ENCODE results near the gene MS4A15.

The MS4A15 gene

GRCh38 chr11:60786811-60787567, 30.3 kb downstream of the MS4A15 start:
- no peak for DNase-seq
- 95% methylated on average over 13 of the region's 15 CpGs for WGBS (ENCODE audit: insufficient coverage)
- no peaks in the 10 kb centered on the region for H3K36me3 ChIP-seq (ENCODE audit: control insufficient read depth in 4 of 4, insufficient read depth in 4 of 4, low read length in 3 of 4)
- ChIA-PET CTCF (interaction anchor here (1.6 kb wide), 1 partner anchor 10 kb away, joined by 4 read pairs; no protein-coding TSS in a partner anchor), POLR2A (no interaction called here)
- H3K27me3 ChIP-seq (replicated peaks in 2 of 5; ENCODE audit: control insufficient read depth in 4 of 5, insufficient read depth in 5 of 5, low read length in 4 of 5) = peaks cover 0 to 2% (median 0%) of the 10 kb centered on the region in 5 experiments
- peaks cover 0 to 6% (median 0%) of the 10 kb centered on the region in 5 experiments for H3K9me3 ChIP-seq (ENCODE audit: control extremely low read depth in 1 of 5, control insufficient read depth in 4 of 5, insufficient read depth in 2 of 5, low read depth in 1 of 5, low read length in 4 of 5)
- no peak overlapping the region for H3K4me3 ChIP-seq (ENCODE audit: control insufficient read depth in 1 of 7, extremely low read depth in 1 of 7, insufficient read depth in 4 of 7, low read depth in 2 of 7, low read length in 6 of 7)
- no peaks in the 10 kb centered on the region for H3K4me1 ChIP-seq (ENCODE audit: control extremely low read depth in 1 of 4, control insufficient read depth in 4 of 4, insufficient read depth in 4 of 4, low read length in 3 of 4)
- no peak overlapping the region for H3K27ac ChIP-seq (ENCODE audit: insufficient read depth in 1 of 2, low read depth in 1 of 2, low read length in 2 of 2, poor library complexity in 1 of 2, severe bottlenecking in 2 of 2)

GRCh38 chr11:60788401-60789125, 31.9 kb downstream of the MS4A15 start:
- 93% methylated on average over 3 of the region's 7 CpGs for WGBS (ENCODE audit: insufficient coverage)
- H3K36me3 ChIP-seq (ENCODE audit: control insufficient read depth in 4 of 4, insufficient read depth in 4 of 4, low read length in 3 of 4) = no peaks in the 10 kb centered on the region
- peaks cover 0 to 5% (median 0%) of the 10 kb centered on the region in 5 experiments for H3K27me3 ChIP-seq (replicated peaks in 2 of 5; ENCODE audit: control insufficient read depth in 4 of 5, insufficient read depth in 5 of 5, low read length in 4 of 5)
- DNase-seq = no peak
- ChIA-PET CTCF (interaction anchor here (1.6 kb wide), 1 partner anchor 11 kb away, joined by 4 read pairs; no protein-coding TSS in a partner anchor), POLR2A (no interaction called here)
- no peak overlapping the region for H3K4me3 ChIP-seq (ENCODE audit: control insufficient read depth in 1 of 7, extremely low read depth in 1 of 7, insufficient read depth in 4 of 7, low read depth in 2 of 7, low read length in 6 of 7)
- no peak overlapping the region for H3K27ac ChIP-seq (ENCODE audit: insufficient read depth in 1 of 2, low read depth in 1 of 2, low read length in 2 of 2, poor library complexity in 1 of 2, severe bottlenecking in 2 of 2)
- H3K4me1 ChIP-seq (ENCODE audit: control extremely low read depth in 1 of 4, control insufficient read depth in 4 of 4, insufficient read depth in 4 of 4, low read length in 3 of 4) = no peaks in the 10 kb centered on the region
- peaks cover 0 to 6% (median 0%) of the 10 kb centered on the region in 5 experiments for H3K9me3 ChIP-seq (ENCODE audit: control extremely low read depth in 1 of 5, control insufficient read depth in 4 of 5, insufficient read depth in 2 of 5, low read depth in 1 of 5, low read length in 4 of 5)

- Histone ChIP-seq H3K4me1 (ENCODE audit: control extremely low read depth in 1 of 4, control insufficient read depth in 4 of 4, insufficient read depth in 4 of 4, low read length in 3 of 4) (no peaks in the 10 kb centered on the region), H3K9me3 (ENCODE audit: control extremely low read depth in 1 of 5, control insufficient read depth in 4 of 5, insufficient read depth in 2 of 5, low read depth in 1 of 5, low read length in 4 of 5) (peaks cover 0 to 6% (median 0%) of the 10 kb centered on the region in 5 experiments), H3K36me3 (ENCODE audit: control insufficient read depth in 4 of 4, insufficient read depth in 4 of 4, low read length in 3 of 4) (no peaks in the 10 kb centered on the region), H3K27ac (ENCODE audit: insufficient read depth in 1 of 2, low read depth in 1 of 2, low read length in 2 of 2, poor library complexity in 1 of 2, severe bottlenecking in 2 of 2) (no peak overlapping the region), H3K27me3 (replicated peaks in 2 of 5; ENCODE audit: control insufficient read depth in 4 of 5, insufficient read depth in 5 of 5, low read length in 4 of 5) (peaks cover 0 to 5% (median 0%) of the 10 kb centered on the region in 5 experiments), H3K4me3 (ENCODE audit: control insufficient read depth in 1 of 7, extremely low read depth in 1 of 7, insufficient read depth in 4 of 7, low read depth in 2 of 7, low read length in 6 of 7) (no peak overlapping the region)
- CTCF ChIA-PET = interaction anchor here (0.8 to 2.1 kb wide), 4 partner anchors 9 to 40 kb away, joined by 3 to 7 read pairs (median 4); no protein-coding TSS in a partner anchor
- POLR2A ChIA-PET = no interaction called here
- WGBS (ENCODE audit: insufficient coverage) = 94% methylated on average over 3 of the region's 3 CpGs
- no peak for DNase-seq
Observed at GRCh38 chr11:60790726-60791125, 34.1 kb downstream of the MS4A15 start.

GRCh38 chr11:60791153-60791933, 34.7 kb downstream of the MS4A15 start:
- Histone ChIP-seq H3K27ac (ENCODE audit: insufficient read depth in 1 of 2, low read depth in 1 of 2, low read length in 2 of 2, poor library complexity in 1 of 2, severe bottlenecking in 2 of 2) (no peak overlapping the region), H3K36me3 (ENCODE audit: control insufficient read depth in 4 of 4, insufficient read depth in 4 of 4, low read length in 3 of 4) (no peaks in the 10 kb centered on the region), H3K9me3 (ENCODE audit: control extremely low read depth in 1 of 5, control insufficient read depth in 4 of 5, insufficient read depth in 2 of 5, low read depth in 1 of 5, low read length in 4 of 5) (peaks cover 0 to 6% (median 0%) of the 10 kb centered on the region in 5 experiments), H3K4me3 (ENCODE audit: control insufficient read depth in 1 of 7, extremely low read depth in 1 of 7, insufficient read depth in 4 of 7, low read depth in 2 of 7, low read length in 6 of 7) (no peak overlapping the region), H3K27me3 (replicated peaks in 2 of 5; ENCODE audit: control insufficient read depth in 4 of 5, insufficient read depth in 5 of 5, low read length in 4 of 5) (peaks cover 0 to 5% (median 0%) of the 10 kb centered on the region in 5 experiments), H3K4me1 (ENCODE audit: control extremely low read depth in 1 of 4, control insufficient read depth in 4 of 4, insufficient read depth in 4 of 4, low read length in 3 of 4) (no peaks in the 10 kb centered on the region)
- DNase-seq = no peak
- 100% methylated on average over 4 of the region's 4 CpGs for WGBS (ENCODE audit: insufficient coverage)
- CTCF ChIA-PET = interaction anchor here (0.8 to 2.1 kb wide), 3 partner anchors 10 to 40 kb away, joined by 3 to 7 read pairs (median 5); no protein-coding TSS in a partner anchor
- POLR2A ChIA-PET = no interaction called here

GRCh38 chr11:60792521-60792920, 35.9 kb downstream of the MS4A15 start:
- H3K4me3 ChIP-seq (ENCODE audit: control insufficient read depth in 1 of 7, extremely low read depth in 1 of 7, insufficient read depth in 4 of 7, low read depth in 2 of 7, low read length in 6 of 7) = no peak overlapping the region
- POLR2A ChIA-PET = no interaction called here
- peaks cover 0 to 5% (median 0%) of the 10 kb centered on the region in 5 experiments for H3K27me3 ChIP-seq (replicated peaks in 2 of 5; ENCODE audit: control insufficient read depth in 4 of 5, insufficient read depth in 5 of 5, low read length in 4 of 5)
- H3K36me3 ChIP-seq (ENCODE audit: control insufficient read depth in 4 of 4, insufficient read depth in 4 of 4, low read length in 3 of 4) = no peaks in the 10 kb centered on the region
- H3K27ac ChIP-seq (ENCODE audit: insufficient read depth in 1 of 2, low read depth in 1 of 2, low read length in 2 of 2, poor library complexity in 1 of 2, severe bottlenecking in 2 of 2) = no peak overlapping the region
- peaks cover 0 to 6% (median 0%) of the 10 kb centered on the region in 5 experiments for H3K9me3 ChIP-seq (ENCODE audit: control extremely low read depth in 1 of 5, control insufficient read depth in 4 of 5, insufficient read depth in 2 of 5, low read depth in 1 of 5, low read length in 4 of 5)
- CTCF ChIA-PET = interaction anchor here (2.1 kb wide), 1 partner anchor 30 kb away, joined by 7 read pairs; no protein-coding TSS in a partner anchor
- no peak for DNase-seq
- no peaks in the 10 kb centered on the region for H3K4me1 ChIP-seq (ENCODE audit: control extremely low read depth in 1 of 4, control insufficient read depth in 4 of 4, insufficient read depth in 4 of 4, low read length in 3 of 4)
- WGBS (ENCODE audit: insufficient coverage) = 96% methylated on average over 3 of the region's 3 CpGs

- no peak for DNase-seq
- Histone ChIP-seq H3K9me3 (ENCODE audit: control extremely low read depth in 1 of 5, control insufficient read depth in 4 of 5, insufficient read depth in 2 of 5, low read depth in 1 of 5, low read length in 4 of 5) (peaks cover 0 to 6% (median 0%) of the 10 kb centered on the region in 5 experiments), H3K4me3 (ENCODE audit: control insufficient read depth in 1 of 7, extremely low read depth in 1 of 7, insufficient read depth in 4 of 7, low read depth in 2 of 7, low read length in 6 of 7) (no peak overlapping the region), H3K27me3 (replicated peaks in 2 of 5; ENCODE audit: control insufficient read depth in 4 of 5, insufficient read depth in 5 of 5, low read length in 4 of 5) (peaks cover 0 to 7% (median 0%) of the 10 kb centered on the region in 5 experiments), H3K27ac (ENCODE audit: insufficient read depth in 1 of 2, low read depth in 1 of 2, low read length in 2 of 2, poor library complexity in 1 of 2, severe bottlenecking in 2 of 2) (no peak overlapping the region), H3K4me1 (ENCODE audit: control extremely low read depth in 1 of 4, control insufficient read depth in 4 of 4, insufficient read depth in 4 of 4, low read length in 3 of 4) (no peaks in the 10 kb centered on the region), H3K36me3 (ENCODE audit: control insufficient read depth in 4 of 4, insufficient read depth in 4 of 4, low read length in 3 of 4) (no peaks in the 10 kb centered on the region)
- WGBS (ENCODE audit: insufficient coverage) = 84% methylated on average over 6 of the region's 6 CpGs
- CTCF ChIA-PET = interaction anchor here (1.2 to 2.7 kb wide), 2 partner anchors 17 to 20 kb away, joined by 3 to 13 read pairs; no protein-coding TSS in a partner anchor
- POLR2A ChIA-PET = no interaction called here
Observed at GRCh38 chr11:60795291-60795690, 38.6 kb downstream of the MS4A15 start.
